GM21381 (cell line): Measurements from ENCODE around the gene ANKS3.

Experiments
- ATAC-seq: cut with Tn5 transposase; IDR thresholded peaks from one replicate; pipeline ENCODE4 v1.9.1; 2021; ENCODE audit warnings: mild to moderate bottlenecking, moderate library complexity; ENCODE audit not compliant: unreplicated experiment

Gene ANKS3, protein sequence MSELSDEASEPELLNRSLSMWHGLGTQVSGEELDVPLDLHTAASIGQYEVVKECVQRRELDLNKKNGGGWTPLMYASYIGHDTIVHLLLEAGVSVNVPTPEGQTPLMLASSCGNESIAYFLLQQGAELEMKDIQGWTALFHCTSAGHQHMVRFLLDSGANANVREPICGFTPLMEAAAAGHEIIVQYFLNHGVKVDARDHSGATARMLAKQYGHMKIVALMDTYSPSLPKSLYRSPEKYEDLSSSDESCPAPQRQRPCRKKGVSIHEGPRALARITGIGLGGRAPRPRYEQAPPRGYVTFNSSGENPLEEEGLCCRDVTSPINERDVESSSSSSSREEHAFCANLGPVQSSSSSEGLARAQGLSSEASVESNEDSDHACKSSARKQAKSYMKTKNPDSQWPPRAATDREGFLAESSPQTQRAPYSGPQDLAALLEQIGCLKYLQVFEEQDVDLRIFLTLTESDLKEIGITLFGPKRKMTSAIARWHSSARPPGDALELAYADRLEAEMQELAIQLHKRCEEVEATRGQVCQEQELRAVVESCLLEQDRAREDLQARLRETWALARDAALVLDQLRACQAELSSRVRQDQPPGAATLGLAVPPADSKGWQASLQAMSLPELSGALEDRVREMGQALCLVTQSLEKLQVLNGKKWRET

DNA sequence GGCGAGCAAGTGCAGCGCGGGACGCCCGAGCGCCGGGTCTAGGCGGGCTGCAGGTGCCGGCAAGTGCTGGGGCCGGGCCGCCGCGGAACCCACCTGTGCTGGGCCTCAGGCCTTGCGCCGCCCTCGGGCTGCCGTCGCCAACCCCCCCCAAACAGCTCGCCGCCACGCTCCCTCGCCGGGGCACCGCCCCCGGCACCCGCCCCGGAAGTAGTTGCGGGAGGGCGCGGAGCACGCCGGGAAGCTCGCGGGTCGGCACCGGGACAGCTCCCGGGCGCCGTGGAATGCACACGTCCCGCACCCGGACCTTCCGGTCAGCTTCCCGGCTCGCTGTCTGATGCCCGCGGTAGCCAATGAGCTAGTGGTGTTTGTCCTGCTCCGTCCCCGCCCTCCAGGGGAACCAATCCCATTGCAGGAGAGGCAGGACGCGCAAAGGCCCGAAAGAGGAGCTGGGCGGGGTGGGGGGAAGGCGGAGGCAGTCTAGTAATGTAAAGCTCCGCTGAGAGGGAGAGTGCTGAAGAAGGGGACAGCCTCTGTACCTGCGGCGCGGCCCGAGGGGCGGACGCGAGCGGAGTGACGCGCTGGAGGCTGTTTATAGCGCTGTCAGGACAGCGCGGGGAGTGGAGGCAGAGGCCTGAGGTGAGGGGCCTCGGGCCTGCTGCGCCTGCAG, at the start of gene ANKS3, which contains the start of gene DNAAF8:
ANKS3 (minus strand) TSS at position 209 of the 667 bp plus-strand sequence. CDS start 4,122 bp downstream, outside the sequence.
DNAAF8 (plus strand) TSS at position 475 of the 667 bp plus-strand sequence. CDS start 1,978 bp downstream, outside the sequence.
- ATAC-seq = peak; percentile 81

DNA sequence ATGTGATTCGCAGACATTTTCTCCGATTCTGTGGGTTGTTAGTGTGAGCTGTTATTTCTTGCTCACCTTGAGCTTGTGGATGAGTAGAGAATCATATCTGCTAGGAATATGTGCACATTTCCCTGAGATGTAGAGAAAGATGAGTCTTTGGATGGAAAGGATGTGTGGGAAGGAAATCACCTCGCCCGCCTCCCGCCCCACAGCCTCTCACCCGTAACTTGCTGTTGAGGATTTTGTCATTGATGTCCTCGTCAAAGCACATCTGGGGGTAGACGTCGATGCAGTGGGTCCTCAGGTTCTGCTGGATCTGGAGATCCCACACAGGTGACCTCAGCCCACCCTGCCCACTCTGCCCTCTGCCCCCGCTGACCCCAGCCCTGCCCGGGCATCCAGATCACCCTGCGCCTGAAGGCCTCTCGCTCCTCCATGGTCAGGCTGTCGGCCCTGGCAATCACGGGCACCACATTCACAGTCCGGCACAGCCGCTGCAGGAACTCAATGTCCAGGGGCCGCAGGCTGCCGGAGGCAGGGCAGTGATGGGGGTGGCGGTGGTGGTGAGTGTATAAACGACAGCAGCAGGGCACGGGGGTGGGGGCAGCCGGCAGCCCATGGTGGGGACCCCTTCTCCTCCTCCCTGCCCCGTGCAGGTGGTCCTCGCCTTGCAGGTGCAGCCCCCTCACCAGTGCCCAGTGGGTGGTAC, 49.3 kb upstream of the ANKS3 start:
- ATAC-seq = no peak

DNA sequence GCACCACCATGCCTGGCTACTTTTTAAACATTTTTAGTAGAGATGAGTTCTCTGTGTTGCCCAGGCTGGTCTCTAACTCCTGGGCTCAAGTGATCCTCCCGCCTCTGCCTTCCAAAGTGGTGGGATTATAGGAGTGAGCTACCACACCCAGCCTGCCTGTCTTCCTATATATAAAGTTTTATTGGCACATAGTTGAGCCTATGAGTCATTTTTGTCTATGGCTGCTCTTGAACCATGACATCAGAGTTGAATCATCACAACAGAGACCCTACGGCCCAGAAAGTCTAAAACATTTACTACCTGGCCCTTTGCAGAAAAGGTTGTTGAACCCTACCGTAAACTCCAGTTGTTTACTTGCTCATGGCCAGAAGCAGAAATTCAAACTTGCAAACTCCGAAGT, 46.2 kb upstream of the ANKS3 start:
- ATAC-seq = no peak

DNA sequence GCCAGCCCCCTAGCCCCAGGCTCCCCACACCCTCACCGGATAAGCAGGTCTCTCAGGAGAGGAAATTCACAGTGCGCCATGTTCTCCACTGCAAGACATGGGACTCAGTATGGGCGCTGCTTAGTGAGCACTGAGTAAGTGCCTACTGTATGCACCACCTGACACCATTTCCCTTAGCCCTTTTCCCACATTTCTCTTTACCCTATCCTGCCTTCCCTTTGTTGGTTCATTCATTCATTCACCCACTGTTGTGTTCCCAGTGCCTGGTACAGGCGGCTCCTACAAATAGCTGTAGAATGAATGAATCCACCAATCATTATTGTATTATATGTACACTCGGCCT, 44.0 kb upstream of the ANKS3 start:
- ATAC-seq = no peak

DNA sequence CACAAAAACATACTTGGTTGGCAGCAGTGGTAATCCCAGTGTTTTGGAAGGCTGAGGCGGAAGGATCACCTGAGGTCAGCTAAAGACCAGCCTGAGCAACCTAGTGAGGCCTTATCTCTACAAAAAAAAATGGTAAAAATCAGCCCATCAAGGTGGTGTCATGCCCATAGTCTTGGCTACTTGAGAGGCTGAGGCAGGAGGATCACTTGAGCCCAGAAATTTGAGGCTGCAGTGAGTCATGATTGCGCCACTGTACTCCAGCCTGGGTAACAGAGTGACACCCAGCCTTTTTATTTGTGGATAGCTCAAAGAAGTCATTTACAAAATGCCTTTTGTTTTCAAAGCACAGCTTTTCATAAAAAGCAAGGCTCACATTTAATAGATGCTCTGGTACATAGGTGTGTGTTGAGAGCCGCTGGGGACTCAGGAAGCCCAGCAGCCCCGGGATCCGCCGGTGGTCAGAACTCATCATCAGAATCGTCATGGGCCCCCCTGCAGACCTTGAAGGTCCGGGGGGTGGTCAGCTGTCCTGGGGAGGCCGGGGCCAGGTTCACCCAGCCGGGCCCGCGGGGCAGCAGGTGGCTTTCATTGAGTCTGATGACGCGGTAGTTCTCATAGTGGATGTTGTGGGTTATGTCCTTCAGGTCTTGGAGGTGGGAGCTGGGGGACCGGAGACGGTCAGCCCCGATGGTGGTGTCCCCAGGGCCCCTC, 43.4 kb upstream of the ANKS3 start:
- no peak for ATAC-seq

DNA sequence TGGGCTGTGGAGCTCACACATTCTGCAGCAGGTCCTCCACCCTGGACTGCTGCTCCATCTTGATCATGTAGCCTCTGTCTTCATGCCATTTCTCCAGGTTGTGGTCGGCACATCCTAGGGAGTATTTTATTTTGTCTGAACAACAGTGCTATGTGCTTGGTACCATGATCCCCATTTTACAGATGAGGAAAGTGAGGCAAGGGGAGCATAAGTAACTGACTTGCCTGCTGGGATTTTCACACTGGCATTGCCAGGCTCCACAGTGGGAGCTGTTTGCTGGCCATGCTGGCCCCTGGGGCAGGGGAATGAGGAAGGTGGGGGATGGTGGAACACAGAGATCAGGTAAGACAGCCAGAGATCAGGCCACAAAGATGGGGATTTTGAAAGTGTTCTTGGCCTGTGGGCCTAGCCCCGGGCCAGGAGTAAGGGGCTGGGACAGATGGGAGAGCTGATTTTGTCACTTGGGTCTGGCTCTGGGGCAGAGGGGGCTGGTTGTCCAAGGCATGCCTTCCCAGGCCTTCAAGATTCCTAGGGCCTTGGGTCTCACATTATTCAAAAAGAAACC, 42.2 kb upstream of the ANKS3 start:
- ATAC-seq = no peak

DNA sequence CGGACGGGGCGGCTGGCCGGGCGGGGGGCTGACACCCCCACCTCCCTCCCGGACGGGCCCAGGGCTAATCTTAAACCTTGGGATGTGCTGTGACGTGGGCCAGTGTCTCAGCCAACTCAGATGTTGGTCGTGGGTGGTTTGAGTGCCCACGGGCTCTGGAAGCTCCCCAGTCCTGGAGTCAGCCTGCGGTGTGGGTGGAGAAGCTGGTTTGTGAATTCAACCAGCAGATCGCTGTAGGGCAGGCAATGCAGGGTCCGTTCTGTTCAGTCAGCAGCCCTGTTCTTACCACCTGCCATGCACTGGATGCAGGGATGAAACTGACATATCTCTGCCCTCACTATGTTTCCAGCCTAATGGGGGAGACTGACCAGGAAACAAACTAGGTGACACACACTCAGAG, 40.9 kb upstream of the ANKS3 start:
- no peak for ATAC-seq

DNA sequence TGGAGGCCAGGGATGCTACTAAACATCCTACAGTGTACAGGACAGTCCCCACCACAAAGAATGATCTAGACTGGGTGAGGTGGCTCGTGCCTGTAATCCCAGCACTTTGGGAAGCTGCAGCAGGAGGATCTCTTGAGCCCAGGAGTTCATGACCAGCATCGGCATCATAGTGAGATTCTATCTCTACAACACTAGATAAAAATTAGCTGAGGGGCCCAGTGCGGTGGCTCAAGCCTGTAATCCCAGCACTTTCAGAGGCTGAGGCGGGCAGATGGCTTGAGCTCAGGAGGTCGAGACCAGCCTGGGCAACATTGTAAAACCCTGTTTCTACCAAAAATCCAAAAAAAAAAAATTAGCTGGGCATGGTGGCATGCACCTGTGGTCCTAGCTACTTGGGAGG, 38.3 kb upstream of the ANKS3 start:
- no peak for ATAC-seq

DNA sequence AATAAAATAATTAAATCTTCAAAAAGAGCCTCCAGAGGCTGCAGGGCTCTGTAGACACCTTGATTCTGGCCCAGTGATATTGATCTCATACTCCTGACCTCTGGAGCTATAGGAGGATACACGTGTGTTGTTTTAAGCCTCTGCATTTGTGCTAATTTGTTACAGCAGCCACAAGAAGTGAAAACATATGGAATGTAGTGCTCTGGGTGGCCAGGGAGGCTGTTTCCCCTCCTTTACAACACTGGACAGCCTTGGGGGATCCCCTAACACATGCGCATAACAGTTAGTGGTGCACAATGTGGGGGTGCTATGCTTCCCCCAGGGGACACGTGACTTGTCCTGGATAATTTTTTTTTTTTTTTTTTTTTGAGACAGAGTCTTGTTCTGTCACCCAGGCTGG, 37.6 kb upstream of the ANKS3 start:
- ATAC-seq = no peak

DNA sequence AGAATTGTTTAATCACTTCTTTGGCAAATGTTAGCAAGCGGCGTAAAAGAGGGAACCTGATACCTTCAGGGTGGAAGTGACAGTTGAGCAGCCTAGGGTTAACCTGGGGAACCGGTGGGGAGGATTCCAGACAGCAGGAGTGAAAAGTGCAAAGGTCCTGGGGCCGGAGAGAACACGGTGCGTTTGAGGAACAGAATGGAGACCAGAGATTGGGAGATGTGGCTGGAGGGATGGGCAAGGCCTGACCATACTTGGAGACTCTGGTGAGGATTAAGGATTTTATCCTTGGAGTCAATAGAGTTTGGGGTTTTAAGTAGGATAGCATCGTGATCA, 35.2 kb upstream of the ANKS3 start:
- ATAC-seq = no peak

DNA sequence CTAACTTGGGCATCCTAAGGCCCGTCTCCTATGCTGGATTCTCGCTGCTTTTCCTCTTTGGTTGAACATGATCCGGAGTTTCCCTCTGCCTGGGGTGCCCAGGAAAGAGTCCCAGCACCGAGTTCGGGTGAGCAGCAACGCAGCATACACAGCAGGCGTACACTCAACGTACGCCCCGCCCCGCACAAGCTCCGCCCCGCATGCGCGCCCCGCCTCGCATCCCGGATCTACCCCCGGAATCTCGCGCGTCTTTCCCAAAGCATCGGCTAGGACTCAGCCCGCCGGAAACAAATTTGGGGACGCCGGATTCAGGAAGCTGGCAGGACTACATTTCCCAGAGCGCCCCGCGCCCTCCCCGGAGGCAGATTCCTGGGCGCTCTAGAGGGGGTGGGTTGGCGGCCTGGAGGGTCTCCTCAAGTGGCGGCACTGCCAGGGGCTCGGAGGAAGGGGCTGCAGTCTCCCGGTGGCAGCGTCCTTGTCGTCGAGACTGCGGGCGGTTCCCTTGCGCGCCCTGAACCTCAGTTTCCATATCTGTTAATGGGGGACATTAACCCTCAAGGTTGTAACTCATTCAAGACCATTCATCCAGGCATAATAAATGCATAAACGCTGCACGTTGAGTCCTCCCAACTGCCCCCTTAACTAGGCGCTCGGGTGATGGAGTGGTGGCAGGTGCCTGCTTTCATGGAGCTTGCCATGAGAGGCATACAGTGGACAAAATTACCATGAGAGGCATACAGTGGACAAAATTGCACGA, 34.7 kb upstream of the ANKS3 start:
- peak; percentile 54 for ATAC-seq

DNA sequence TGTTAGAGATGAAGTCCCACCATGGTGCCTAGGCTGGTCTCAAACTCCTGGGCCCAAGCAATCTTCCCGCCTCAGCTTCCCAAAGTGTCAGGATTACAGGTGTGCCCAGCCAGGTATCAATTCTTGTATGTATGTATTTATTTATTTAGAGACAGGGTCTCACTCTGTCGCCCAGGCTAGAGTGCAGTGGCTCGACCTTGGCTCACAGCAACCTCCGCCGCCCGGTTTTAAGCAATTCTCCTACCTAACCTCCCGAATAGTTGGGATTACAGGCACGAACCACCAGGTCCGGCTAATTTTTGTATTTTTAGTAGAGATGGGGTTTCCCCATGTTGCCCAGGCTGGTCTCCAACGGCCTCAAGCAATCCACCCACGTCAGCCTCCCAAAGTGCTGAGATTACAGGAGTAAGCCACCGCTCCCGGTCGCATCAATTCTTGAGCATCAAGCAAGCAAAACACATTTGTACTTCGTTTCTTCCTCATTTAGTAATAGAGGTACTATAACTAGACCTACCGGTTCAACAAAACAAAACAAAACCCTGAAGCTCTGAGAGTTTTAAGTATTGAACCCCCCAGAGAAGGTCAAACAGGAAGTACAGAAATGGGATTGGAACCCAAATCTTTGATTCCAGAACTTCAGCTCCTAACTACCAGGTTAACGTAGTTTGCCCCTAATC, 33.9 kb upstream of the ANKS3 start:
- ATAC-seq = no peak

DNA sequence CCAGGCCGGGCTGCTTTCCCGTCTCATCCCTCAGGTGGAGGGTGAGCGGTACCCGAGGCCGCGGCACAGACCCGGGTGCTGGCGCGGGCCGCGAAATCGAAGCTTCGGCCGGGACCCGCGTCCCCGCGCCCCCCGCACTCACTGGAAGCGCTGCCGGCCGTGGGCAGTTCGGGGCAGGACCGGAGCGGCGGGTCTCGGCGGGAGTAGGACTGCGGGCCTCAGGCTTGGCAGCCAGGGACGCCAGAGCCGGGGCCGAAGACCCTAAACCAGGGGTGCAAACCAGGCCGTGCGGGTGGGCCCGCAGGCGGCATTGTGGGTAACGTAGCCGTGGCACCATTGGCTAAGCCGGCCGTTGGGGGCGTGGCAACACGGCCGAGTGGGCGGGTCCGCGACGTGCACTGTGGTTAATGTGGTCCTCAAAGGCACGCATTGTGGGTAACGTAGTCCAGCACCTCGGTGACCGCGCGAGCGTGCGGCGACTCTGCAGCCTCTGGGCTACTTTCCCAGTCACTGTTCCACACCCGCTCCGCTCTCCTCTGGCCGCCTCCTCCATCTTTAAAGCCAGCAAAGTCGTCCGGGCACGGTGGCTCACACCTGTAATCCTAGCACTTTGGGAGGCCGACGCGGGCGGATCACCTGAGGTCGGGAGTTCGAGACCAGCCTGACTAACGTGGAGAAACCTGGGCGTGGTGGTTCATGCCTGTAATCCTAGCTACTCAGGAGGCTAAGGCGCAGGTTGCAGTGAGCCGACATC, 33.0 kb upstream of the ANKS3 start, which contains the start of gene ZNF500:
ZNF500 (minus strand) TSS at position 288 of the 754 bp plus-strand sequence. CDS start 1,184 bp downstream, outside the sequence.
- peak; percentile 83 for ATAC-seq

DNA sequence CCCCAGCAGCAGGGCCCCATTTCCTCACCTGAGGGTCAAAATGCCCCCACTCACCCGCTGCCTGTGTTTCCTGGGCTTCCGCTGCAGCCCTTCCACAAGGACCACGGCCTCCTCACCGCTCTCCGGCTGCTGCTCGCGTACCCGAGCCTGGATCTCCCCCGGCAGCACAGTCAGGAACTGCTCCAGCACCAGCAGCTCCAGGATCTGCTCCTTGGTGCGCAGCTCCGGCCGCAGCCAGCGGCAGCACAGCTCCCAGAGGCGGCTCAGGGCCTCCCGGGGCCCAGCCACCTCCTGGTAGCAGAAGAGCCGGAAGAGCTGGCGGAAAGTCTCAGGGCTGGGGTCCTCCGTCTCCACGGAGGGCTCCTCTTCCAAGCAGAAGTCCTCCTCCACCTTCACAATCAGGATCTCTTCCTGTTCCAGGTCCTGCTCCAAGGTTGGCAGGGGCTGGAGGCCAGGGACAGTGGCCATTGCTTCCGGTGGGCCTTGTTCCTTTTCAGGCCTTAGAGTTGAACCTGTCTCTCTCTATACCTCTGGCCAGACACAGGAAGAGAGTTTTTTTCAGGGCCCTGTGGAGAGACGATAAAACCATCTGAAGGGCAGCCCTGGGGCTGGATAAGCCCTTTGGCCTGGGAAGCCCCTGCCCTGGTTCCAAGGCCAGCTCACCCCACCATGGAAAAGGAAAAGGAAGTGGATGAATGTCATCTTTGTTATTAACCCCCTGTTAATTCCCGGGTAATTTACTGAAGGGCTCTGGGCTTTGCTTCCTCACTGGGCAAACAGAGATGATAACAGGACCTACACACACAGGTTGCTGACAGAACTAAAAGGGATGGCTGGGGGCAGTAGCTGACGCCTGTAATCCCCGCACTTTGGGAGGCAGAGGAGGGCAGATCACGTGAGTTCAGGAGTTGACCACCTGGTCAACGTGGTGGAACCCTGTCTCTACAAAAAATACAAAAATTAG, 31.7 kb upstream of the ANKS3 start:
- ATAC-seq = no peak

DNA sequence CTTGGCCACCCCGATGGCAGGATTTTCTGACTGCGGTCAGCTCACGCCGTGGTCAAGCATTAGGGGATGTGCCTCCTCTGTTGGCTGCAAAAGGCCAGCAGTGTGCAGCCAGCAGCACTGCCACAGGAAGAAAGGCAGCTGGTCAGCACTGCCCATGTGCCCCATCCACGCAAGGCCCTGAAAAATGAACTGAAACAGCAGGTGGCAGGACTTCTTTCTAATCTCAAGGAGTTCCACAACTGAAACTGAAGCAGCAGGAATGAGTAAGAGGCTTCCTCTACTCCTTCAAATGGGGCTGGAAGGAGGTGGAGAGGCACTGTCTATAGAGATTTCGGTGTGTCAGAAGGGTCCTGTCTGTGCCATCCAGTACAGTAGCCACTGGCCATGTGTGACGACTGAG, 29.7 kb upstream of the ANKS3 start:
- no peak for ATAC-seq

DNA sequence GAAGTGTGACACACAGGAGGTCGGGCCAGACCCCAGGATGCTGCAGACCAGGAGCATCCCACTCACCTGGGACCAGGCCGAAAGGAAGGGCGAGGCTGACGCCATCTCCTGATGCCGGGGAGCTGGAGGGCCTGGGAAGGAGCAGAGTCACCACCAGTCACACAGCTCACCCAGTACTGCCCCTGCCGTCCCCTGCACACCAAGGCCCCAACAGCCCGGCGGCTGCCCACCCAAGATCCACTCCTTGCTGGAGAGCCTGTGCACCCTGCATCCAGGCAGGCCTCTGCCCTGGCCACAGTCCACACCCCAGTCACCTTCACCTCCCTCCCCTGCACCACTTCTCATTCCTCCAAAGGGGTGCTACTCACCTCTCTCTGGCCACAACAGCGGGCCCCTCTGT, 28.1 kb upstream of the ANKS3 start:
- ATAC-seq = no peak

DNA sequence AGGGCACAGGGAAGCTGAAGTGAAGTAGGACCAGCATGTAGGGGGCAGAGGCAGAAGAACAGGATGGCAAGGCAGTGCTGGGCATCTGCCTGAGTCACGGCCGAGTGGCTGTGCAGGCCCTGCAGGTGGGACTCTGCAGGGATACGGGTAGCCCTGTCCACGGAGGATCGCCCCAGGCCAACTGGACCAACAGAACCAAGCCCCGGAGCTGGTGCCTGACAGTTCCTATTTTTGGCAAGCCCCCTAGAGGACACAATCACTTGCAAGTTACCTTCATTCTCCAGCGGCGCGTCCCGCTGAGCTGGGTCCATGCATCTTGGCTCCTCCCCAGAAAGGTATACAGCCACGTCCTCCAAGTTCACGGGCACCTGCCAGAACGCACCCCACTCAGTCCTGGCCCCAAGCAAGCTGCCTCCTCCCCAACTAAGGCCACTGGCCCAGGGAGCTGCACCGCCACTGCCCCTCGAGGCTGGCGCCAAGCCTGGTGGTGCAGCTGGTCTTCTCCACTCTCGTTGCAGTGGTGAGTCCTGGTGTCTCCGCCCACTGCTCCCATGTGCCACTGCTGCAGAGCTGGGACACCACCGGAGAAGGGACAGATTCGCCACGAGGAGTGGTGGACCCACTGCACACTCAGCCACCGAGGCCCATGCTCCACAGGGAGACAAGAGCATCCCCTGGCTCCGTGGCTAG, 26.3 kb upstream of the ANKS3 start:
- ATAC-seq = no peak
